Left kidney (tissue), 2 donors: ENCODE measurements around the gene NCKAP5. TPM values are rescaled to one million over a fixed set of nuclear protein-coding genes. Genes with fewer than 3 reads are reported as not detected.

Experiments used
- DNase-seq: peaks from one replicate; pipeline ENCODE4 v3.0.0-alpha.2; 2013
- polyA plus RNA-seq: library from polyadenylated mRNA; unstranded; fragments of 120-200 nt; gene quantifications from one replicate; pipeline ENCODE4 v1.2.1, GENCODE V29; 2013; ENCODE audit not compliant: insufficient read length

Gene NCKAP5
- polyA plus RNA-seq, 1 donor: 10.1 TPM

GRCh38 chr2:133380991-133381390 is 187.3 kb downstream of the NCKAP5 start:
- DNase-seq: no peak

DNA sequence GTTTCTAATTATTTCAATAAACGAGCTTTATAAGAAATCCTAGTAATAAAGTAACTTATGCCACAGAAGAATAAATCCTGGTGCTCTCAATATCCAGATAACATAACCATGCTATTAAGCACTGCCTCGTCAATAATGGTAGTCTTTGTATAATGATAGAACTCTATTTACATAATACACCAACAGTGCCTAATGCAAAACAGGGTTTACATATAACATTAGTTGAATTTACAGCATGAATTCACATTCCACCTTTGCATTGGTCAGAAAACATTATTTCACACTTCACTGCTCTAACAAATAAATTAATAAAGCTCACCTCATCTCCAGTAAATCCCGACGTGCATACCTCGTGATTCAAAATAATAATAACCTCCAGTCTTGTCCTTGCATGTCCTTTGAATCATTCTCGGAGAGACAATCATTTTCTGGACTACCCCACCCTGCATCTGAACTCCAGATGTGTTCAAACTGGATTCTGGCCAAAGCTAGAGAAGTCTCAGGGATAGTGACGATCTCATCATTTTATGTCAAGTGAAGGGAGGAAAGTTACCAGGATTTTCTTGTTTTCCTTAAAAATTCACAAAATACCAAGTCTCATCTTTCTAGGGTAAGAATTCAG is 189.2 kb downstream of the NCKAP5 start:
- no peak for DNase-seq

DNA sequence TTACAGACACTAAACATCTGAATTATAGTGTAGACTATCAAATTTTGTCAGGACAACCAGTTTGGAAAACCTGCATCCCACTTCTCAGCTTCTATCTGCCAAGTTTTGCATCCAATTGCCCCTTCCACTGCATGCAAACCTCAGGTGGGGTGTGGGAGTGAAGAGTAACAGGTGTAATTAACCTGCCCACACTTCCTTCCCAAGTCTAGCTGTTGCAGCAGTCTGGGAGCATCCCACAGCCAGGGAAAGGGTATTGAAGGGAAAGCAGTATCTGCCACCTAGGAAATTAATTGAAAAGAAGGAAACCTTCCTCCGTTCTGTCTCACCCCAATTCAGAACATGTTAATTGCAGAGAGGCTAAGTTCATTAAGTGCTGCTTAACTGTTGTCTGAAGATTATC is 189.9 kb downstream of the NCKAP5 start:
- no peak for DNase-seq

DNA sequence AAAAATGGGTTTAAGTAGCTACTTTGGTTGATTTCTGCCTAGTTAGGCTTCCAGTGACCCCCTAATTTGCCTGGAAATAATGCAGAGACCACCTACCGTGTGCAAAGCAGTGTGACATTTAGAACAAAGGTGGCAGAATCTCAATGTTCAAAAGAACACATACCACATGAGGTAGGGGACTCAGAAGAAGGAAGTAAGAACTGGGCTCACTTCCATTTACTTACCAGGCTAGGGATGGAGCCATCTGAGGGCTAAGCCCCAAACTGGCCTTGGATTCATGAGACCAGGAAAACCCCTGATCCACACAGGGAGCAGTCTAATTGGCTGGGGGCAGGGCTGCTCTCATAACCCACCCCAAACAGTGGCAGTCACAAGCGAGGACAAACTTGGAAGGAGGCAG is 190.7 kb downstream of the NCKAP5 start:
- no peak for DNase-seq

- no peak for DNase-seq
Observed at GRCh38 chr2:133377021-133377481, 191.2 kb downstream of the NCKAP5 start.

DNA sequence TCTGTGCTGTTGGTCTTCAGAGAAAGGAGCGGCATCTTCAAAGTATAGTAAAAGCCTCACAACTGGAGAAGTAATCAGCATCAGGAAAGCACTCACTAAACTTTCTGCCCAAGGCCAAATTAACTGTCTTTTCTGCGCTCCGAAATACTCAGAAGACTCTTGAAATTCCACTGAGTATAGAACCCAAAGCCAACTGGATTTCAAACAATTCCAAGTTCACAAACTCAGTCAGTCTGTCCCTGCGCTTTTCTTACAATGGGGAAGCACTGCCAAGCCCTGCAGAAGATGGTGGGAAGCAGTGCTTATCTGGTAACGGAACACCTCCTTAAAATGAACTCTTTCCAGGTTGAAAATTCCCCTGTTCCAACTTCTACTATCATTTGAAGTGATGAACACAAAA is 193.5 kb downstream of the NCKAP5 start:
- DNase-seq: no peak

GRCh38 chr2:133371286-133371685 is 197.0 kb downstream of the NCKAP5 start:
- DNase-seq: no peak

GRCh38 chr2:133369901-133370658 is 198.2 kb downstream of the NCKAP5 start:
- DNase-seq: peak; percentile 27

DNA sequence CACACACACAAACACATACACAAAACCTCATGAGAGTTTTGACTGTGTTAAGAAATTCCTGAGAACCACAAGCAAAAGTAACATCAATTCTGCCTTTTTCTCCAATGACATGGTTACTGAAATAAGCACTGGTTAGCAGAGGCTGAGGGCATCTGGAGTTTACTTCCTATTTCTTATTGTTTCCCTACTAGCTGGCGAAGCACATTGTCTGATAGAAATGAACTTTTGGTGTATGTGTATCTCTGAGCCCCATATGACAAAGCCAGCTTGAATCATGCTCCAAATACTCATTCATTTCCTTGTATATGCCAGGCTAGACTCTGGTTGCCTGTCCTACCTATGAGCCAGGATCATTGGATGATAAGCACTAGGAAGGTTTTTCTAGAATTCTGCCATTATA is 203.1 kb downstream of the NCKAP5 start:
- DNase-seq: no peak

- DNase-seq: no peak
Observed at GRCh38 chr2:133364636-133365035, 203.6 kb downstream of the NCKAP5 start.

GRCh38 chr2:133363884-133364283 is 204.4 kb downstream of the NCKAP5 start:
- DNase-seq: no peak

DNA sequence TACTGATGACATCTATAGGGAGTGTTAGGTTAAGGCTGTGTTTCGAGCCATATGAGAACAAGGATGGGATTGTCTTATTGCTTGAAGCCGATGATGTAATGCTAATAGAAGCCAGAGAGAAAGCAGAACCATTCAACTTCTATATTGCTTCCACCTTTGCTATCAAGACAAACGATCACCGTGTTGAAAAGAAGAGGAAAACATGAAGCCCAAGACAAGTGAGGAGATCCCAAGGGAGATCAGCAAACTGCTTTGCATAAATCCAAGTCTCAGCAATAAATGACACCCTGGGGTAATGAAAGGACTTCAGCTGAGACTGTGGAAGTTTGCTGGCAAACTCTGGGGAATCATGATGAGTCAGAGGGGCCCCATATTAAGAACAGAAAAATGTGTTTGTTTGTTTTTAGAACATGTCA is 206.2 kb downstream of the NCKAP5 start:
- DNase-seq: no peak

DNA sequence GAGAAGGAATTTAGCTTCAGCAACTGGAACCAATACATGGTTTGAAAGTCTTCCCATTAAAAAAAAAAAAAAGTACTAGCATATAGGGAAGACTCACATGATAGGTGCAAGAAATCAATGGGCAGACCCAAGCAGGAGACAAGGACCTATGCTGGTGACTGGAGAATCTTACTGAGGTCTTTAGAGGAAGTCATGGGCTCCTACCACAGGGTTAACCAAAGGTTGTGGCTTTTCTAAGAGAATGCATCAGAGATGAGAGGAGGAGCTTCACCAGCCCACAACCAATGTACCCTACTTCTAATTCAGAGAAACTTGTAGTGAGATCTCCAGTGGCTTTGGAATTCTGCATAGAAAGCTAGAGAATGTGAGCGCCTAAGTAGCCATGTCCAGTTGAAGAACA is 207.4 kb downstream of the NCKAP5 start:
- no peak for DNase-seq

DNA sequence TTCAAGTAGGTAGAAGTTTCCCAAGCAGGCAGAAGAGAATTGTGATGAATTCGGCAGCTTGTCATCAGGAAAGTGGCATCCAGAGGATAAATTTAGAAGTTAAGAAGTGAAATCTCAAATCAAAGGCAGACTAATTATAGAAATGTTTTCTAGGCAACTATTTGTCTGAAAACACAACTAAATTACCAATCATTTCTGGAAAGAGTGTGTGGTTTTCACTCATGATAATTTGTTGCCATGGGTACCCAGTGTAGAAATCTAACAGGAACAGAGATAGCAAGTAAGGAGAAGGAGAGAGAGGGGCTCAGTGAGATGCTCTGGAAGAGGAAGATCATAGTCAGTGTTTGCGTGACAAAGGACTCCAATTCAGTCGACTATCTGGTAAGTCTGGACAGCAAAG is 208.1 kb downstream of the NCKAP5 start:
- DNase-seq: no peak

DNA sequence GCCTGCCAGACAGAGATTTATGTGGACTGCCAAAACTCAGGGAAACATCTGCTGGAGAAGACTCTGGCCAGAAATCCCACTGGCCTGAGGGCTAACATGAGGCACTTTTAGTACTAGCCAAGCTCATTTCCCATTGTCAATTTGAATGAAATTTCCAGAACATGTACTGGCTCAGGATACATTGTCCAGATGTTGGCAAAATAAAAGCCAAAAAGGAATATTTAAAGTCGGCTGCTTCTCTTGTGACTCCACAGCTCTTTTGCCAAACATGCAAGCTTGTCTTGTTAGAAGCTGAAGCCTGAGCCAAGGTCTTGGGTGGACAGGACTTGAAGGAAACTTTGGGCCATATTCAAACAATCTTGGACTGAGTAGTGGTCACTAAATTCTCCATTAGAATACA is 215.5 kb downstream of the NCKAP5 start:
- DNase-seq: no peak

DNA sequence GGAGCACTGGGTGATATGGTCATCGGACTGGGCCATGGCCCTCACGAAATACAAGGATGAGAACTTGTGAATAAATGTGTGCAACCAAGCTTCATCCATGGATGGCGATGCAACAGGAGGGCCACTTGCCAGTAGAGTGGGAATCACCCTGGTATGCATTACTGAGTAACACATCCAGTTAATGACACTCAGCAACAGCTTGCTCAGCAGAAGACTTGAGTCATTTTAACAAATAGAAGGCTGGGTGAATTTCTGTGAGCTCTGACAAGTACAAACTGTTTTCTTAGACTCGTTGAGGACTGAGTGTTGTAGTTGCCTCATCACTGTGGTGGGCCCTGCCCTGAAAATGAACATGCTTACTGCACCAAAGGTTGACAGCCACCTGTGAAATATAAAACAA is 221.6 kb downstream of the NCKAP5 start:
- DNase-seq: no peak

DNA sequence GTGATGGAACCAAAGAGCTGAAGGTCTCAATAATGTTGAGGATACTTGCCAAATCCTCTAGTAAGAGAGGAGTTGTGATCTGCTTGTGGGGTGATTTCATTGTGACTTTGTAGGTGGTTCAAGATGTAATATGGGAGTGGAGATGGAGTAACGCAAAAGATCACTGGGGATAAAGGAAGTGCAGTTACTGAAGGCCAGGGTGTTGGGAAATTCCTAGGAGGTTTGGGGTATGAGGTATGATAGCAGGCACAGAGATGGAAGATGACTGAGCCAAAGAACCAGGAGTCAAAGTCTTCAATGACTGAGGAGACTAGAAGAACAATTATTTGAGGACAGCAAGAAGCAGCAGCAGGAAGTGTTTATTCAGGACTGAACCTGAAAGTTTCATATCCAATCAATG is 222.6 kb downstream of the NCKAP5 start:
- DNase-seq: no peak

- DNase-seq: no peak
Observed at GRCh38 chr2:133344849-133345248, 223.4 kb downstream of the NCKAP5 start.

- DNase-seq: no peak
Observed at GRCh38 chr2:133343018-133343352, 225.3 kb downstream of the NCKAP5 start.

GRCh38 chr2:133342286-133343017 is 225.8 kb downstream of the NCKAP5 start:
- DNase-seq: no peak

DNA sequence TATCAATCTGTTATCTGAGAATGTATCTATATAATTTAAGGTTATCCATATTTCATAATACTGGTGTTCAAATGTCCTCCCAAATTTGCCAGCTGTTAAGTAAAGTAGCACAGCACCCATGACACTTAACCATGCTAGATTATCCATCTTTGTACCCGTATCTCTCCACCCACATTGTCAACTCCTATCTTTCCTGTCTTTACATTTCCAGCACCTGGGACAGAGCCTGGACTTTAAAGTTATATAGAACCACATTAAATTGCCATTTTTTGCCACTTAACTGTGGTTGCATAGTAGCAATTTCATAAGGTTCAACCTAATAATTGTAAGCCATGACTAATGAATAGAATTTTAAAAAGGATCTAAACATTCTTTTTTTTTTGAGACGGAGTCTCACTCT is 226.7 kb downstream of the NCKAP5 start:
- DNase-seq: no peak

- DNase-seq: no peak
Observed at GRCh38 chr2:133338224-133338623, 230.0 kb downstream of the NCKAP5 start.

DNA sequence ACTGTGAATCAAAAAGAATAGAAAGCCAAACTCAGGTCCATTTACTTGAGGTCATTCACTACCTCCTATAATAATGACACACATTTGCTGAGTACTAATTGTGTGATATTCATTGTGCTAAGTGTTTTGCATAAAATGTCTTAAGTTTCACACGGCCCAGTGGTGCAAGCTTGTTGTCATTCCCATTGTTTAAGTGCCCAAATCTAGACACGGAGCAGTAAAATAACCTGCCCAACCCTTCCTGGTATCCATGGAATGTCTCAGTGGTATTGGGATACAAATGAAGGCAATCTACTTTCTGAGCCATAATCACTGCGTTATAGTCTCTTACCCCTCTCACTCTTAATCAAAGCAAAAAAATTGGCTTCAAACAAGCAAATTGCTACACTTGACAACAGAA is 233.3 kb downstream of the NCKAP5 start:
- DNase-seq: no peak
